H1 (cell line): ENCODE measurements around the gene RGS17. TPM values are rescaled to one million over a fixed set of nuclear protein-coding genes. Genes with fewer than 3 reads are reported as not detected.

Experiments used
- CTCF ChIA-PET: fragments of 300-600 bp; sonication (Branson Sonifier 250); formaldehyde crosslinking; loops from one replicate; lab custom pipeline; 2021; ENCODE audit not compliant: partially characterized antibody; lab: Charles Lee
- POLR2A ChIA-PET: fragments of 300-600 bp; sonication (Branson Sonifier 250); formaldehyde crosslinking; loops from one replicate; lab custom pipeline; 2021; ENCODE audit warnings: inconsistent platforms; ENCODE audit not compliant: partially characterized antibody; lab: Charles Lee
- DNase-seq, 2 experiments: peaks; one replicate each; pipeline versions ENCODE4 v3.0.0 to v3.0.0-alpha.2; 2010 to 2022; ENCODE audit warnings: low spot score in 2 of 2, low read depth in 1 of 2, mixed read lengths in 1 of 2
- FAIRE-seq: peaks from 2 replicates; lab custom pipeline; 2011; peaks lifted over from hg19 to GRCh38; lab: Jason Lieb, UNC
- H2AFZ ChIP-seq: 2 replicates; pipeline ENCODE4 v1.8.1; 2012; ENCODE audit warnings: low read length, inconsistent platforms
- H2AK5ac ChIP-seq: 2 replicates; pipeline ENCODE4 v1.6.1; 2013; ENCODE audit warnings: low read depth, low read length
- H2BK120ac ChIP-seq: replicated peaks from 2 replicates; pipeline ENCODE3; 2013; ENCODE audit warnings: low read depth, low read length, inconsistent platforms
- H2BK12ac ChIP-seq: 2 replicates; pipeline ENCODE4 v1.6.1; 2013; ENCODE audit warnings: low read depth, low read length
- H2BK15ac ChIP-seq: 2 replicates; pipeline ENCODE4 v1.6.1; 2013; ENCODE audit warnings: low read length
- H2BK20ac ChIP-seq: 2 replicates; pipeline ENCODE4 v1.6.1; 2013; ENCODE audit warnings: low read length
- H2BK5ac ChIP-seq: 2 replicates; pipeline ENCODE4 v1.6.1; 2013; ENCODE audit warnings: low read depth, low read length
- H3K14ac ChIP-seq: 2 replicates; pipeline ENCODE4 v1.6.1; 2013; ENCODE audit warnings: inconsistent platforms; ENCODE audit not compliant: insufficient read length
- H3K18ac ChIP-seq: 2 replicates; pipeline ENCODE4 v1.6.1; 2013; ENCODE audit warnings: low read length; ENCODE audit errors: extremely low read depth
- H3K23ac ChIP-seq: 2 replicates; pipeline ENCODE4 v1.6.1; 2013; ENCODE audit warnings: inconsistent platforms; ENCODE audit not compliant: insufficient read length
- H3K23me2 ChIP-seq: 2 replicates; pipeline ENCODE4 v1.6.1; 2013; ENCODE audit warnings: low read depth, low read length
- H3K27ac ChIP-seq: 2 replicates; pipeline ENCODE4 v1.6.1; 2011; ENCODE audit warnings: low read depth, low read length, inconsistent platforms
- H3K27me3 ChIP-seq, 4 experiments: replicated peaks in 1 of 4; 1 replicate in 1 of 4; 2 replicates in 3 of 4; pipeline versions ENCODE4 v1.6.1 to v1.8.1; 2011 to 2013; ENCODE audit warnings: low read length in 3 of 4, mild to moderate bottlenecking in 3 of 4, inconsistent platforms in 2 of 4, mixed read lengths in 2 of 4, moderate library complexity in 1 of 4; ENCODE audit not compliant: control insufficient read depth in 3 of 4, insufficient read depth in 3 of 4; ENCODE audit errors: extremely low read depth in 1 of 4
- H3K36me3 ChIP-seq, 4 experiments: 2 replicates each; pipeline versions ENCODE4 v1.6.1 to v1.8.1; 2011 to 2013; ENCODE audit warnings: mild to moderate bottlenecking in 4 of 4, low read length in 3 of 4, moderate library complexity in 2 of 4, control low read depth in 1 of 4, inconsistent platforms in 1 of 4; ENCODE audit not compliant: insufficient read depth in 4 of 4, control insufficient read depth in 2 of 4
- H3K4ac ChIP-seq: replicated peaks from 2 replicates; pipeline ENCODE3; 2013; ENCODE audit warnings: low read length, low read depth, mixed read lengths, inconsistent platforms; ENCODE audit not compliant: insufficient read length
- H3K4me1 ChIP-seq, 4 experiments: replicated peaks in 1 of 4; 1 replicate in 1 of 4; 2 replicates in 3 of 4; pipeline versions ENCODE4 v1.6.1 to v1.8.1; 2011 to 2013; ENCODE audit warnings: low read length in 3 of 4, inconsistent platforms in 2 of 4, mixed read lengths in 1 of 4; ENCODE audit not compliant: insufficient read depth in 4 of 4, control insufficient read depth in 3 of 4
- H3K4me2 ChIP-seq, 2 experiments: 2 replicates each; pipeline versions ENCODE4 v1.6.1 to v1.8.1; 2011 to 2013; ENCODE audit warnings: low read depth in 2 of 2, low read length in 2 of 2, control low read depth in 1 of 2, inconsistent platforms in 1 of 2, mild to moderate bottlenecking in 1 of 2; ENCODE audit not compliant: insufficient read depth in 1 of 2
- H3K4me3 ChIP-seq, 4 experiments: fragments of 200-600, 300-600 bp in 1 of 4; sonication (generic), shearing (Covaris generic), sonication (Bioruptor Twin) in 1 of 4; 2 replicates each; pipeline versions ENCODE4 v1.5.1 to v1.8.1; 2011 to 2016; ENCODE audit warnings: low read length in 4 of 4, low read depth in 3 of 4, control low read depth in 2 of 4, inconsistent platforms in 2 of 4, mild to moderate bottlenecking in 2 of 4, mixed read lengths in 1 of 4, moderate library complexity in 1 of 4; ENCODE audit not compliant: insufficient read depth in 2 of 4; ENCODE audit errors: extremely low read depth in 1 of 4
- H3K56ac ChIP-seq: replicated peaks from 2 replicates; pipeline ENCODE3; 2013; ENCODE audit warnings: low read depth, mild to moderate bottlenecking, mixed read lengths, low read length, inconsistent platforms; ENCODE audit not compliant: insufficient read length
- H3K79me1 ChIP-seq: 2 replicates; pipeline ENCODE4 v1.6.1; 2013; ENCODE audit warnings: low read depth, low read length, control low read depth
- H3K79me2 ChIP-seq, 2 experiments: 2 replicates each; pipeline versions ENCODE4 v1.6.1 to v1.8.1; 2012 to 2013; ENCODE audit warnings: low read length in 2 of 2, mild to moderate bottlenecking in 2 of 2, inconsistent platforms in 1 of 2; ENCODE audit not compliant: insufficient read depth in 2 of 2, control insufficient read depth in 1 of 2
- H3K9ac ChIP-seq, 4 experiments: replicated peaks in 1 of 4; 1 replicate in 1 of 4; 2 replicates in 3 of 4; pipeline versions ENCODE4 v1.6.1 to v1.8.1; 2011 to 2013; ENCODE audit warnings: low read depth in 3 of 4, low read length in 3 of 4, control low read depth in 2 of 4, mild to moderate bottlenecking in 2 of 4, moderate library complexity in 2 of 4, inconsistent platforms in 1 of 4; ENCODE audit errors: extremely low read depth in 1 of 4
- H3K9me3 ChIP-seq, 2 experiments: 2 replicates each; pipeline versions ENCODE4 v1.6.1 to v1.8.1; 2012 to 2013; ENCODE audit warnings: mild to moderate bottlenecking in 2 of 2, moderate library complexity in 2 of 2, control low read depth in 1 of 2, inconsistent platforms in 1 of 2, low read depth in 1 of 2, low read length in 1 of 2, mixed read lengths in 1 of 2; ENCODE audit not compliant: insufficient read depth in 2 of 2
- H4K20me1 ChIP-seq, 2 experiments: replicated peaks in 1 of 2; 2 replicates each; pipeline versions ENCODE3 to v1.8.1; 2011 to 2013; ENCODE audit warnings: inconsistent platforms in 2 of 2, low read length in 2 of 2, mild to moderate bottlenecking in 1 of 2; ENCODE audit not compliant: insufficient read depth in 2 of 2, control insufficient read depth in 1 of 2
- H4K5ac ChIP-seq: 2 replicates; pipeline ENCODE4 v1.6.1; 2013; ENCODE audit warnings: low read length, low read depth, mixed read lengths, inconsistent platforms; ENCODE audit not compliant: insufficient read length
- H4K8ac ChIP-seq: 2 replicates; pipeline ENCODE4 v1.8.0; 2013; ENCODE audit warnings: mild to moderate bottlenecking, moderate library complexity, low read length, inconsistent platforms; ENCODE audit not compliant: insufficient read depth; ENCODE audit errors: extremely low read depth
- H4K91ac ChIP-seq: replicated peaks from 2 replicates; pipeline ENCODE3; 2013; ENCODE audit warnings: low read length, mixed read lengths, inconsistent platforms; ENCODE audit not compliant: insufficient read length
- BCL11A ChIP-seq, 2 experiments: IDR thresholded peaks; one replicate each; pipeline ENCODE4 v1.6.1; 2011; ENCODE audit warnings: low read depth in 2 of 2, low read length in 2 of 2, mild to moderate bottlenecking in 2 of 2
- CTCF ChIP-seq, 3 experiments: IDR thresholded peaks; 1 replicate in 2 of 3; 2 replicates in 1 of 3; pipeline versions ENCODE4 v1.5.1 to v1.6.1; 2011; ENCODE audit warnings: low read length in 3 of 3, mild to moderate bottlenecking in 3 of 3, inconsistent platforms in 2 of 3, low read depth in 1 of 3, moderate library complexity in 1 of 3; ENCODE audit not compliant: insufficient read depth in 1 of 3; ENCODE audit errors: control extremely low read depth in 1 of 3
- EZH2 ChIP-seq: fragments of 200-600 bp; sonication (generic); IDR thresholded peaks from 2 replicates; pipeline ENCODE4 v1.7.1; 2012; ENCODE audit warnings: low read depth, mild to moderate bottlenecking, moderate library complexity, low read length, inconsistent platforms; ENCODE audit not compliant: severe bottlenecking
- KDM5A ChIP-seq: fragments of 200-600 bp; IDR thresholded peaks from 2 replicates; pipeline ENCODE4 v1.7.1; 2012; ENCODE audit warnings: mild to moderate bottlenecking, low read length, inconsistent platforms, mixed read lengths
- RAD21 ChIP-seq, 2 experiments: IDR thresholded peaks in 1 of 2; conservative IDR thresholded peaks in 1 of 2; 2 replicates each; pipeline ENCODE4 v1.6.1; 2011; ENCODE audit warnings: low read depth in 2 of 2, low read length in 2 of 2, improper control_type of control experiment in 1 of 2, inconsistent platforms in 1 of 2, mild to moderate bottlenecking in 1 of 2, moderate library complexity in 1 of 2
- SIRT6 ChIP-seq: IDR thresholded peaks from one replicate; pipeline ENCODE4 v1.7.1; 2012; ENCODE audit warnings: low read length, inconsistent platforms
- SP2 ChIP-seq: IDR thresholded peaks from 2 replicates; pipeline ENCODE4 v1.6.1; 2012; ENCODE audit warnings: mild to moderate bottlenecking, low read length, inconsistent platforms
- whole genome bisulfite sequencing, 2 experiments: shearing (Covaris generic) in 1 of 2; methylation state at CpG; one replicate each; pipeline versions ENCODE4 v1.1.6 to v1.1.7; 2013 to 2015; ENCODE audit warnings: low lambda C conversion rate in 2 of 2, mixed read lengths in 2 of 2, inconsistent platforms in 1 of 2, low coverage in 1 of 2, missing lambda C conversion rate in 1 of 2; ENCODE audit not compliant: insufficient replicate concordance in 2 of 2, insufficient coverage in 1 of 2, insufficient read length in 1 of 2; ENCODE audit errors: extremely low coverage in 1 of 2, missing lambda C conversion rate in 1 of 2; 5-methylcytosine and 5-hydroxymethylcytosine counted together
- polyA plus RNA-seq, 7 experiments: library from polyadenylated mRNA; depleted of rRNA in 3 of 7; stranded (reverse) in 5 of 7; unstranded in 2 of 7; fragments of >200 nt in 5 of 7; fragments of 200-250 nt in 2 of 7; gene quantifications; 1 replicate in 5 of 7; 2 replicates in 1 of 7; 4 replicates in 1 of 7; pipeline versions ENCODE4 v1.2.1 to v1.2.3, GENCODE V29; 2011 to 2013; ENCODE audit warnings: missing spikeins in 2 of 7, mixed read lengths in 2 of 7
- total RNA-seq: library from RNA; stranded (reverse); fragmentation: NEBNext Ultra II Directional; extraction: Animal tissue kit (Norgen Biotek cat#: 25700); gene quantifications from 2 replicates; pipeline ENCODE4 v1.2.1, GENCODE V29; 2021

Gene RGS17
- total and polyA plus RNA-seq, 2 of the 8 experiments (the other 6 are each of a cell fraction or from before 2014, with no cell fraction given), result 2.0 to 12.2 TPM

GRCh38 chr6:153032255-153032882 is 98.7 kb downstream of the RGS17 start:
- DNase-seq (no peak), FAIRE-seq (no peak)
- no peaks in the 10 kb centered on the region; the same call in 1 of the 2 replicates for H3K23me2 ChIP-seq

More at GRCh38 chr6:153032255-153032882, 98.7 kb downstream of the RGS17 start:
- no peak overlapping the region for H3K4me3 ChIP-seq
- no peak overlapping the region for H2BK5ac ChIP-seq
- H2AK5ac ChIP-seq, result no peak overlapping the region
- no peak for TF ChIP-seq SP2
- no peak for TF ChIP-seq KDM5A
- no peak for TF ChIP-seq EZH2
- TF ChIP-seq SIRT6, result no peak
- peak in 2 of 3 experiments; percentile 11 to 13; a peak in 2 of 4 replicates for TF ChIP-seq CTCF (IDR thresholded peaks at IDR 0.05; ENCODE audit: control extremely low read depth in 1 of 3, insufficient read depth in 1 of 3, low read depth in 1 of 3, low read length in 3 of 3)
- no peak for TF ChIP-seq BCL11A (IDR thresholded peaks at IDR 0.05; ENCODE audit: low read depth in 2 of 2, low read length in 2 of 2)
- peak in 1 of 2 experiments; percentile 45; a peak in 3 of 4 replicates for TF ChIP-seq RAD21 (IDR thresholded peaks at IDR 0.05 in 1 of 2, conservative IDR thresholded peaks at IDR 0.05 in 1 of 2; ENCODE audit: low read depth in 2 of 2, low read length in 2 of 2)
- TF ChIP-seq, all 59 proteins: peak for 2
- Histone ChIP-seq H3K36me3 (no peaks in the 10 kb centered on the region), H2BK20ac (no peak overlapping the region), H3K23ac (no peak overlapping the region), H3K9ac (no peak overlapping the region), H2BK12ac (no peak overlapping the region), H3K56ac (no peak overlapping the region), H3K14ac (no peak overlapping the region), H3K9me3 (no peaks in the 10 kb centered on the region), H4K91ac (no peak overlapping the region), H2BK15ac (no peak overlapping the region), H3K79me1 (no peaks in the 10 kb centered on the region), H3K4me2 (no peak overlapping the region), H3K79me2 (no peaks in the 10 kb centered on the region), H3K4me1 (no peaks in the 10 kb centered on the region), H4K20me1 (no peaks in the 10 kb centered on the region), H4K8ac (no peak overlapping the region), H3K18ac (no peak overlapping the region), H3K27ac (no peak overlapping the region), H2BK120ac (no peak overlapping the region), H2AFZ (no peak overlapping the region), H3K4ac (no peak overlapping the region), H4K5ac (no peak overlapping the region), H3K27me3 (no peaks in the 10 kb centered on the region)
- POLR2A ChIA-PET, result no interaction called here
- CTCF ChIA-PET, result interaction anchor here (0.6 to 2.6 kb wide), 14 partner anchors 7 to 481 kb away, joined by 3 to 10 read pairs (median 4); no protein-coding TSS in a partner anchor
- 87% methylated on average over 9 of the region's 9 CpGs; no CpG with 5 or more reads in 1 of the 2 experiments for WGBS, 2 experiments
